Astrocyte of the cerebellum (primary cell): ENCODE results near the gene CHRM4.
A peak's percentile ranks its signal among the peaks of the same experiment; 100 is the strongest.

Experiments
- DNase-seq: peaks from one replicate; pipeline ENCODE4 v3.0.0-alpha.2; 2011; ENCODE audit warnings: low read depth
- H3K4me3 ChIP-seq: 2 replicates; pipeline ENCODE4 v1.5.1; 2011; ENCODE audit warnings: mild to moderate bottlenecking, low read depth, low read length, moderate library complexity
- CTCF ChIP-seq: IDR thresholded peaks from 2 replicates; pipeline ENCODE4 v1.5.1; 2012; ENCODE audit warnings: low read length, low read depth, moderate library complexity, mild to moderate bottlenecking; ENCODE audit errors: missing control alignments
- in situ Hi-C: cut with HindIII; loops from 2 replicates; pipeline ENCODE4 v1.10.0; 2017; ENCODE audit warnings: low sequenced_read_pairs

The CHRM4 gene

GRCh38 chr11:46356924-46357482 is 34.6 kb downstream of the CHRM4 start:
- no peak for TF ChIP-seq CTCF
- DNase-seq: no peak
- in situ Hi-C loops: no loop called here

GRCh38 chr11:46353698-46354097 is 37.9 kb downstream of the CHRM4 start:
- no peak overlapping the region for H3K4me3 ChIP-seq
- in situ Hi-C loops: no loop called here
- DNase-seq: no peak
- TF ChIP-seq CTCF: no peak

More at GRCh38 chr11:46356924-46357482, 34.6 kb downstream of the CHRM4 start:
- no peak overlapping the region for H3K4me3 ChIP-seq

GRCh38 chr11:46352063-46352841 is 39.3 kb downstream of the CHRM4 start:
- in situ Hi-C loops: no loop called here
- no peak for DNase-seq
- H3K4me3 ChIP-seq: no peak overlapping the region
- TF ChIP-seq CTCF: peak; percentile 76

- DNase-seq: no peak
- TF ChIP-seq CTCF: no peak
- H3K4me3 ChIP-seq: no peak overlapping the region
- in situ Hi-C loops: no loop called here
These were observed 40.0 kb downstream of the CHRM4 start for GRCh38 chr11:46351606-46352005.

GRCh38 chr11:46351148-46351547 is 40.4 kb downstream of the CHRM4 start:
- in situ Hi-C loops: no loop called here
- no peak for DNase-seq
- no peak for TF ChIP-seq CTCF
- no peak overlapping the region for H3K4me3 ChIP-seq

GRCh38 chr11:46350695-46351094 is 40.9 kb downstream of the CHRM4 start:
- no peak for DNase-seq
- H3K4me3 ChIP-seq: no peak overlapping the region
- in situ Hi-C loops: no loop called here
- TF ChIP-seq CTCF: no peak
